GM12873 (cell line): ENCODE measurements around the gene CSNK1A1L.

ENCODE experiments used
- CTCF ChIP-seq: IDR thresholded peaks from 2 replicates; pipeline ENCODE4 v1.5.1; 2012; ENCODE audit warnings: low read depth, mild to moderate bottlenecking, moderate library complexity, low read length, control low read depth; ENCODE audit not compliant: insufficient read depth; ENCODE audit errors: missing control alignments

Gene CSNK1A1L

GRCh38 chr13:37094099-37094498 is 11.4 kb downstream of the CSNK1A1L start:
- no peak for TF ChIP-seq CTCF

DNA sequence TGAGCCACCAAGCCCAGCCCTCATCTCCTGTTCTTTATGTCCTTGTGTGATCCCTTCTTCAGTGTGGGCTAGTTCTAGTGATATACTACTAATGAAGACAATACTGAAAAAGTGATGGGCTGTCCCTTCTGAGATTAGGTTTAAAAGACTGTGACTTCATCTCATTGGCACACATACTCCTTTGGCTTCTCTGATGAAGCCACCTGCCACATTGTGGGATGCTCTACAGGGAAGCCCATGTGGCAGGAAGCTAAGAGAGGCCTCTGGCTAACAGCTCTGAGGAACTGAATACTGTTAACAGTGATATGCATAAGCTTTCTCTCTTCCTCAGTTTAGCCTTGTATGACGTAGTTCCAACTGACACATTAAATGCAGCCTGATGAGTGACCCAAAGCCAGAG is 13.6 kb downstream of the CSNK1A1L start:
- no peak for TF ChIP-seq CTCF

DNA sequence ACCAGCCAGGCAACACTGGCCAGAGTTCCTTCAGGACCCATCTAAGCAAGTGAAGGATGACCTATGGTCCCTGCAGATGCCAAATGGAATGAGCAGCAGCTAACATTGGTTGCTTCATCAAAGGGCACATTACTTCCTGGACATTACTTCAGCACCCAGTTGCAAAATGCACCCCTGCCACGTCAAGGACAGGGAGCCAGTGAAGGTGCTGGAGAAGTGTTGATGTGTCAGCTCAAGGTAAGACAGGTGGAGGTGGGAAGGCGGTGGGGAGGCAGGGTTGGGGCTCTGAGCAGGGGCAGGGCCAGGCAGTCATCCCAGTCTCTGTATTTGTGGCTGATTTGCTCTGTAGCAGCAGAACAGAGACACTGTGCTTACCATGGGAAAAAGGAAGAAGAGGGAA is 14.6 kb downstream of the CSNK1A1L start:
- no peak for TF ChIP-seq CTCF

- TF ChIP-seq CTCF: no peak
These were observed 16.0 kb downstream of the CSNK1A1L start for GRCh38 chr13:37089495-37089894.

GRCh38 chr13:37087486-37087885 is 18.0 kb downstream of the CSNK1A1L start:
- TF ChIP-seq CTCF: no peak

DNA sequence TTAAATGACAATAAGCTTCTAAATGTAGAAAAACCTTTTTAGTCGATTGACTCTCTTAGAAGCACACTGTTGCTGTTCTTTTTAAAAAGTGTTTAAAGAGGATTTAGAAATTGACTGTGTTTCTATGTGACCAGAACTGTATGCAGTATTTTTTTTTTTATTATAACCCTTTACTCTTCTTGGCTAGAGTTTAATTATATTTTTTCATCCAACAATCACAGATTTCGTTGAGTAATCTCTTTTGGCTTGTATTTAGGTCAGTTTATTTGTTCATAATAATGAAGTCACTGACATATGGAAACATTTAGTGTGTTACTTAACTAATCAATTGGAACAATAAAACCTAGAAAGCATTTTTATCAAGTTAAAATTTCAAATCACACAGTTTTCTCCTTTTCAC is 19.9 kb downstream of the CSNK1A1L start:
- no peak for TF ChIP-seq CTCF

- no peak for TF ChIP-seq CTCF
These were observed 28.6 kb downstream of the CSNK1A1L start for GRCh38 chr13:37076818-37077217.
